Fibroblast of villous mesenchyme (primary cell): ENCODE measurements around the gene C7. TPM values are rescaled to one million over a fixed set of nuclear protein-coding genes. Genes with fewer than 3 reads are reported as not detected.

Experiments
- DNase-seq: peaks from one replicate; pipeline ENCODE4 v3.0.0-alpha.2; 2010; ENCODE audit warnings: low read depth
- H3K4me3 ChIP-seq: 2 replicates; pipeline ENCODE4 v1.5.1; 2011; ENCODE audit warnings: low read depth, mild to moderate bottlenecking, low read length
- total RNA-seq: library from RNA; depleted of rRNA; stranded (reverse); fragments of >200 nt; gene quantifications from 2 replicates; pipeline ENCODE4 v1.2.3, GENCODE V29; 2012
- TF ChIP-seq, protein P1 (sequence below): IDR thresholded peaks from 2 replicates; pipeline ENCODE4 v1.5.1; 2012; ENCODE audit warnings: low read depth, mild to moderate bottlenecking, low read length; ENCODE audit not compliant: insufficient read depth

Gene C7
- total RNA-seq, 1 donor: not detected

DNA sequence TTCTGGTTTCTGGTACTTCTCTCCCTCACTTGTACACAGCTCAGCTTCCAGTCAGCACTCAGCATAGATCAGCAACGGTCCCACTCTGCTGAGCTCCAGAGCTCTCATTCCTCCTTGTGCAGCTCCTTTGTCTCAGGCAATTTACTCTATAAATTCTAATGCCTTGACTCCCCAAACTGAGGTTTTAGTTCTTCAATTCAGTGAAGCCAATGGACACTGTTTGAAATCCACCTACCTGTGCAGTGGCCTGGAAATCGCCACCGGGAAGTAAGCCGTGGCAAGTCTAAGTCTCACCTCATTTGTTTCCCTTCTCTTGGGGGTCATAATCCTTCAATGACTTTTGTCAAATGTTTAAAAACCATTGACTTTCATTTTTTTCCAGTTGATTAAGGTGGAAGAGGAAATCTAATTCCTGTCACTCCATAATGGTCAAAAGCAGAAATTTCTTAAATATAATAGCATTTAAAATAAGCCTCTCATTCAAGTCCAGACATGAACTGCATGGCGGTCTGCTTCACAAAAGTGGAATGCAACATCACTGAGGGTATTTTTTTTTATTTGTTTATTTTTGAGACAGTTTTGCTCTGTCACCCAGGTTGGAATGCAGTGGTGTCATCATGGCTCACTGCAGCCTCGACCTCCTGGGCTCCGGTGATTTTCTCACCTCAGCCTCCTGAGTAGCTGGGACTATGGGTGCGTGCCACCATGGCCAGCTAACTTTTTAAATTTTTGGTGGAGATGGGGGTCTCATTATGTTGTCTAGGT is 79.6 kb downstream of the C7 start:
- H3K4me3 ChIP-seq: no peak overlapping the region
- no peak for DNase-seq
- TF ChIP-seq, protein P1, sequence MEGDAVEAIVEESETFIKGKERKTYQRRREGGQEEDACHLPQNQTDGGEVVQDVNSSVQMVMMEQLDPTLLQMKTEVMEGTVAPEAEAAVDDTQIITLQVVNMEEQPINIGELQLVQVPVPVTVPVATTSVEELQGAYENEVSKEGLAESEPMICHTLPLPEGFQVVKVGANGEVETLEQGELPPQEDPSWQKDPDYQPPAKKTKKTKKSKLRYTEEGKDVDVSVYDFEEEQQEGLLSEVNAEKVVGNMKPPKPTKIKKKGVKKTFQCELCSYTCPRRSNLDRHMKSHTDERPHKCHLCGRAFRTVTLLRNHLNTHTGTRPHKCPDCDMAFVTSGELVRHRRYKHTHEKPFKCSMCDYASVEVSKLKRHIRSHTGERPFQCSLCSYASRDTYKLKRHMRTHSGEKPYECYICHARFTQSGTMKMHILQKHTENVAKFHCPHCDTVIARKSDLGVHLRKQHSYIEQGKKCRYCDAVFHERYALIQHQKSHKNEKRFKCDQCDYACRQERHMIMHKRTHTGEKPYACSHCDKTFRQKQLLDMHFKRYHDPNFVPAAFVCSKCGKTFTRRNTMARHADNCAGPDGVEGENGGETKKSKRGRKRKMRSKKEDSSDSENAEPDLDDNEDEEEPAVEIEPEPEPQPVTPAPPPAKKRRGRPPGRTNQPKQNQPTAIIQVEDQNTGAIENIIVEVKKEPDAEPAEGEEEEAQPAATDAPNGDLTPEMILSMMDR: no peak

DNA sequence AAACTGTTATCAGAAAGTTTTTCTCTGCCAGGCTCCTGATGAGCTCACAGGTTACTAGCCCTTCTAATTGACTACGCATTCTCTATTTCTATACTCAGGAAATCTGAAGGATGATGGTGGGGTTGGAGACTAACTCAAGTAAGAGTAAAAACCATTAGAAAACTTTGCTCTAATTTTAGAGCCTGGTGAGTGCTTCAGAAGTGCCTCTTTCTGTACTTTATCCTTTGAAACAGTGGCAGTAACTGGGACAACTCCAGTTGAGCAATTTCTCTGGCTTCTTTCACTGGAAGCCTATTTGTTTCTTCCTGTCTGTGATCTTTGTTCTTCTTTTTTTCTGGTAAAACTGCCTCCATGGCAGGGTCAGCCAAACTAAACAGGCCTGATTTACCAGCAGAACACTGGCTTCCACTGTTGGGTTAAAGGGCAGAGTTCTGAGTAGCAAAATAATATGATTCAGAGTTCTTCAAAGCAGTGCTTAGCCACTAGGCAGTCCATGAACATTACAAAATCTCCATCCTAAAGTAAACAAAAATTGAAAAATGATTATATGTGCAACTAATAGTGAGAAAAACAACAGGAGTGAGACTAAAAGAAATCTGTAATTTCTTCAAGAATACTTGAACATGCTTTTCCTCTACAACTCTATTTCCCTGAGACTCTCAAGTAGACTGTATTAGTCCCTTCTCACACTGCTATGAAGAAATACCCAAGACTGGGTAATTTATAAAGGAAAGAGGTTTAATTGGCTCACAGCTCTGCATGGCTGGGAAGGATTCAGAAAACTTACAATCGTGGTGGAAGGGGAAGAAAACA is 82.1 kb downstream of the C7 start:
- TF ChIP-seq, protein P1: no peak
- H3K4me3 ChIP-seq: no peak overlapping the region
- peak; percentile 83 for DNase-seq

DNA sequence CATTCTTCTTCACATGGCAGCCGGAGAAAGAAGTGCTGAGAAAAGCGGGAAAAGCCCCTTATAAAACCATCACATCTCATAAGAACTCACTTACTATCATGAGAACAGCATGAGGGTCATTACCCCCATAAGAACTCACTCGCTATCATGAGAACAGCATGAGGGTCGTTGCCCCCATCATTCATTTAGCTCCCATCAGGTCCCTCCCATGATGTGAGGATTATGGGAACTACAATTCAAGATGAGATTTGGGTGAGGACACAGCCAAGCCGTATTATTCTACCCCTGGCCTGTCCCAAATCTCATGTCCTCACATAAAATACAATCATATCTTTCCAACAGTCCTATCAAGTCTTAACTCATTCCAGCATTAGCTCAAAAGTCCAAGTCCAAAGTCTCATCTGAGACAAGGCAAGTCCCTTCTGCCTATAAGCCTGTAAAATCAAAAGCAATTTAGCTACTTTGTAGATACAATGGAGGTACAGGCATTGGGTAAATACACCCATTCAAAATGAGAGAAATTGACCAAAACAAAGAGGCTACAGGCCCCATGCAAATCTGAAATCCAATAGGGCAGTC is 82.8 kb downstream of the C7 start:
- no peak overlapping the region for H3K4me3 ChIP-seq
- TF ChIP-seq, protein P1: no peak
- no peak for DNase-seq

DNA sequence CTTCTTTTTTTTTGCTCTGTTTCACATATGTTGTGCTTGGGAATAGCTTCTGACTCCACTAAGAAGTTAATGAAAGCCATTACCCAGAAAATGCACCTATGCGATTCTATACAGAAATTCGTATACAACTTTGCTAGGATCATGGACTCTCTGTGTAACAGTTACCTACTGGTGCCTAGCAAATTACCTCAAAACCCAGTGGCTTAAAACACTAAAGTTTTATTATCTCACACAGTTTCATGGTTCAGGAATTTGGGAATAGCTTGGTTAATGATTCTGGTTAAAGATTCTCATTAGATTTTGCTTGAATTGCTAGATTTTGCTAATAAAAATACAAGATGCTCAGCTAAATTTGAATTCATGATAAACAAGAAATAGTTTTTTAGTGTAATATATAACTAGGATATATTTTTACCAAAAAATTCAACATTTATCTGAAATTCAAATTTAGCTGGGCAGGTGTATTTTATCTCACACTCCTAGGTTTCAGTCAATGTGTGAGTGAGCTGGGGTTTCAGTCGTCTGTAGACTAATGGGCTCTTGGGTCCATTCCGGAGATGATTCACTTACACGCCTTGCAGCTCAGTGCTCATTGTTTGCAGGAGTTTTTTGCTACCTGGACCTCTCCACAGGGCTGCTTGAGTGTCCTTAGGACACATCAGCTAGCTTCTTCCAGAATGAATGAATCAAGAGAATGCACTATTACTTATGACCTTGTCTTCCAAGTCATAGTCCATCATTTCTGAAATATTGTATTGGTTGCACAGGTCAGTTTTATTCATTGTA is 86.7 kb downstream of the C7 start:
- TF ChIP-seq, protein P1: no peak
- no peak overlapping the region for H3K4me3 ChIP-seq
- DNase-seq: no peak

DNA sequence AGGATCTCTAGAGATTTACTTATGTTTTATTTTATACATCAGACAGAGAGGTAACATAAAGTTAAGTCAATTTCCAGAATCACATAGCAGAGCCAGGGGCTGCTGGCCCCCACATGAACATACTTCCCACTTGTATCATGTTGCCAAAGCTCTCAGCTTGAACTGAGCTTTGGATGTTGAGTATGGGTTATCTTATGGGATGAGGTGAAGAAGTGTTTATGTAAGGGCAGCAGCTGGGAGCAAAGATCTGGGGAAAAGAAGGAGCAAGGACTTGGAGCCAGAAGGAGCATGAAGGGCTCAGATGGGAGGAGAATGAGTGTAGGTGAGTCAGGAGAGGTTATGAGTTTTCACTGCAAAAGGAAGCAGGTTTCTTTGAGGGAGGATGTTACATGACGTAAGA is 89.8 kb downstream of the C7 start:
- no peak for DNase-seq
- no peak overlapping the region for H3K4me3 ChIP-seq
- TF ChIP-seq, protein P1: no peak

DNA sequence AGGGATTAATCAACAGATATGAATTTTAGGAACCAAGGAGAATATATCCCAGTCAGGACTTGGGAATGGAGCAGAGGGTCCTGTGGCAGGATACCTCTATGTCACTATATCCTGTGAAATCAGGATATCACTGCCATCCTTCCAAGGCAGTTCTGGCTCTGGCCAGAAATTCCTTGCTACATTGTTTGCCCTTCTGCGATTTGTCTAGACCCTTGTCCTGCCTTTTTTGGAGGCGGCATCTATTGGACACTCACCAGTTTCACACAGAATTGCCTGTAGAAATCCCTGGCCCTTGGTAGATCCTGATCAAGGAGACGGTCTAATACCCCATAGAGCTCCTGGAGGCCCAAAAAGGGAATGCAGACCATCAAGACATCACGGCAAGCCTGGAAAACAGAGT is 90.7 kb downstream of the C7 start:
- DNase-seq: no peak
- no peak overlapping the region for H3K4me3 ChIP-seq
- TF ChIP-seq, protein P1: no peak
